GOT3 (cell line): ENCODE measurements around the gene HLF.

Source experiments
- DNase-seq: peaks from one replicate; lab custom pipeline; 2025; ENCODE audit warnings: mixed read lengths; lab: John Stamatoyannopoulos, UW

The HLF gene

DNA sequence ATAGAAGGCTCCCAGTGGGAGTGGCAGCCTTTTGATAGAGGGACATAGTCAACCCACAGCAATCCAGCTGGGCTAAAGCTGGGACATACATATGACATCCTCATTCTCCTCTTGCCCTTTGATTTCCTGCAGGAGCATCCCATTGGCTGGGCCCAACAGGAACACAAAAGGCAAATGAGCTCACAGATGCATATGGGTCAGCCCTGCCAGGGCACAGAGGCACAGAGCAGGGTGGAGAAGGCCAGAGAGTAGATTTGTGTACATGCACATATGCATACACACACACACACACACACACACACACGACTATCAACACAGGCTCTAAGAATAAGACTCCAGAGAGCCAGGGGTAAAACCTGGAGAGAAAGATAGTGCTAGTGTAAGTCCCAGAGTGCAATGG lies 98.3 kb downstream of the HLF start:
- DNase-seq: no peak

DNA sequence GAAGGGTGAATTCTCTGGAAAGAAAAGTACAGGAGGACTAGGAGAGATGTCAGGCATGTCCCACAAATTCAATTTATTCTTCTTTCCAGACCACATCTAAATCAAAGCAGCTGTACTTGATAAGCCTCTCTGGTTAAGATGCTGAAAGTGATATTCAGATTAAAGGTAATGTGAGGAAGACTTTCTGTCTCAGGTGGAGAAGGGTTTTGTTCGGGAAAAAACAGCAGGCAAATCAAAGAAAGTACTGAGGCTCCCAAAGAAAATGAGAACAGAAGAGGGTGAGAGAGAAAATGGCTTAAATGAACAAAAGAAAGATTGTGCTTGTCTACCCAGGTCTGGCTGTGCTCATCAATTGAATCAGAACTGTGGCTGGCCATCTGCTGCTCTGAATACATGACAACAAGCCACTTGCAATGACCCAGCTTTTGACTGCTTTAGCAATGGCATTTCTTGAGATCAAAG lies 101.3 kb downstream of the HLF start:
- DNase-seq: no peak

DNA sequence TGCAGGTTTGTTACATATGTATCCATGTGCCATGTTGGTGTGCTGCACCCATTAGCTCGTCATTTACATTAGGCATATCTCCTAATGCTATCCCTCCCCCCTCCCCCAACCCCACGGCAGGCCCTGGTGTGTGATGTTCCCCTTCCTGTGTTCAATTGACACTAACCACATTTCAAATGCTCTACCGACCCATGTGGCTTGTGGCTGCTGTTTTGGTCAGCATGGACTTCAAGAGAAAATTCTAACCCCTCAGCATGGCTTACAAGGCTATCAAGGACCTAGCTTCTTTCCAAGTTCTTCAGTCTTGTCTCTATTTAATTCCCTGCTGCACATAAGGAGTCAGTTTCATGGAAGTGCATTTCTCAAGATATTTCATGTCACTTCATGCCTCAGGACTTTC lies 103.9 kb downstream of the HLF start:
- DNase-seq: no peak
